ENCODE results near the gene AP3B1.

AP3B1 gene

DNA sequence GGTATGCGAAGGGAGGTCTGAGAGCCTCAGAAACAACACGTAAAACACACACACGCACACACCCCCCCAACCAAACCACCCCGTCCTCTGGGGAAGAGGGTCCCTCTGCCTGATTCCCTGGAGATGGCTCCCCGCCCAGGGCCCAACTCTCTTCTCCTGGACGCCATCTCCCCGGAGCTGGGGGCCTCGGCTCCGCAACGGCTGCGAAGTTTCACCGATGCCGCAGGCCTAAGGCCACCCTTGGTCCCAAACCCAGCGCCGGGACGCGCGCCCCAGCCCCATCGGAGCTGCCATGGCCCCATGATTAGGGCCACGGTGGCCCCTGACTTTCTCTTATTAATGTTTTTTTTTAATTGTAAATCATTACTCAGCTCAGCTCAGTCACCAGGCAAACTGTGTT, 337.0 kb downstream of the AP3B1 start:
- peaks cover 15% of the 10 kb centered on the region for H3K4me1 ChIP-seq
- TF ChIP-seq, protein P1, sequence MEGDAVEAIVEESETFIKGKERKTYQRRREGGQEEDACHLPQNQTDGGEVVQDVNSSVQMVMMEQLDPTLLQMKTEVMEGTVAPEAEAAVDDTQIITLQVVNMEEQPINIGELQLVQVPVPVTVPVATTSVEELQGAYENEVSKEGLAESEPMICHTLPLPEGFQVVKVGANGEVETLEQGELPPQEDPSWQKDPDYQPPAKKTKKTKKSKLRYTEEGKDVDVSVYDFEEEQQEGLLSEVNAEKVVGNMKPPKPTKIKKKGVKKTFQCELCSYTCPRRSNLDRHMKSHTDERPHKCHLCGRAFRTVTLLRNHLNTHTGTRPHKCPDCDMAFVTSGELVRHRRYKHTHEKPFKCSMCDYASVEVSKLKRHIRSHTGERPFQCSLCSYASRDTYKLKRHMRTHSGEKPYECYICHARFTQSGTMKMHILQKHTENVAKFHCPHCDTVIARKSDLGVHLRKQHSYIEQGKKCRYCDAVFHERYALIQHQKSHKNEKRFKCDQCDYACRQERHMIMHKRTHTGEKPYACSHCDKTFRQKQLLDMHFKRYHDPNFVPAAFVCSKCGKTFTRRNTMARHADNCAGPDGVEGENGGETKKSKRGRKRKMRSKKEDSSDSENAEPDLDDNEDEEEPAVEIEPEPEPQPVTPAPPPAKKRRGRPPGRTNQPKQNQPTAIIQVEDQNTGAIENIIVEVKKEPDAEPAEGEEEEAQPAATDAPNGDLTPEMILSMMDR (IDR thresholded peaks at IDR 0.05) = no peak
- no peak overlapping the region for H3K4me2 ChIP-seq (ENCODE audit: low read length)
- no peaks in the 10 kb centered on the region for H3K36me3 ChIP-seq (ENCODE audit: control insufficient read depth, insufficient read depth, low read length)
- H3K27ac ChIP-seq = no peak overlapping the region
- H3K79me2 ChIP-seq = no peaks in the 10 kb centered on the region
- H3K9ac ChIP-seq = no peak overlapping the region
- no peak overlapping the region for H3K4me3 ChIP-seq (ENCODE audit: low read depth, low read length)
- no peaks in the 10 kb centered on the region for H3K9me3 ChIP-seq (ENCODE audit: control insufficient read depth, low read length)
- H2AFZ ChIP-seq = no peak overlapping the region
- no peaks in the 10 kb centered on the region for H3K27me3 ChIP-seq (ENCODE audit: control insufficient read depth, insufficient read depth, low read length)

DNA sequence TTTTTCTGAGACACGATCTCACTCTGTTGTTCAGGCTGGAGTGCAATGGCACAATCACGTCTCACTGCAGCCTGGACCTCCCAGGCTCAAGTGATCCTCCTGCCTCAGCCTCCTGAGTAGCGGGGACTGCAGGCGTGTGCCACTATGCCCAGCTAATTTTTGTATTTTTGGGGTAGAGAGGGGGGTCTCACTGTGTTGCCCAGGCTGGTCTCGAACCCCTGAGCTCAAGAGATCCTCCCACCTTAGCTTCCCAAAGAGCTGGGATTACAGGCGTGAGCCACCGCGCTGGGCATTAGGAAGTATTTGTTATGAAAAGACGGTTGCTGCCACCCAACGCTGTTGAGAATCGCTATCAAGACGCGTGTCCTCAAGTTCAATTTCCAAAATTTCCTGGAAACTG, 337.4 kb downstream of the AP3B1 start:
- Histone ChIP-seq H3K27me3 (ENCODE audit: control insufficient read depth, insufficient read depth, low read length) (no peaks in the 10 kb centered on the region), H3K36me3 (ENCODE audit: control insufficient read depth, insufficient read depth, low read length) (no peaks in the 10 kb centered on the region), H3K9me3 (ENCODE audit: control insufficient read depth, low read length) (no peaks in the 10 kb centered on the region), H3K27ac (no peak overlapping the region), H3K4me2 (ENCODE audit: low read length) (no peak overlapping the region), H3K79me2 (no peaks in the 10 kb centered on the region), H3K9ac (no peak overlapping the region), H2AFZ (no peak overlapping the region), H3K4me1 (peaks cover 15% of the 10 kb centered on the region), H3K4me3 (ENCODE audit: low read depth, low read length) (no peak overlapping the region)
- TF ChIP-seq, protein P1 (IDR thresholded peaks at IDR 0.05) = no peak

DNA sequence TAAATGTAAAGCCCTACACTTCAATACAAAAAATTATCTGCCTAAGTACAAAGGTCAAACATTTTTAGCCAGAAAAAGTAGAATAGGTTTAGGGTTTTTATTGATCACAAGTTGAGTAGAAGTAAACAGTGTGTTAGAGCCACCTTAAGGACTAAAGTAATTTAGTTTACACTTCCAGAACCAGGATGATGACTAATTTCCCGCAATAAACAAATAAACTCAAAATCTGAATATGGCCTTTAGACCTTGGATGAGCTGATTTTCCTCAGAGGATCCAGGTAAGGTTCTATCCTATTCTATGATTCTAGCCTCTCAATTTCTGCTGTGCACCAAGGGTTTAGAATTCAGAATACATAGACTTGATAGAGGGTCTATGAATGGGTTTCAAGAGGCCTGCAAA, 338.9 kb downstream of the AP3B1 start:
- H3K27ac ChIP-seq = no peak overlapping the region
- TF ChIP-seq, protein P1 (IDR thresholded peaks at IDR 0.05) = no peak
- H3K9ac ChIP-seq = no peak overlapping the region
- H2AFZ ChIP-seq = no peak overlapping the region
- H3K4me1 ChIP-seq = peaks cover 11% of the 10 kb centered on the region
- H3K4me2 ChIP-seq (ENCODE audit: low read length) = no peak overlapping the region
- H3K9me3 ChIP-seq (ENCODE audit: control insufficient read depth, low read length) = no peaks in the 10 kb centered on the region
- H3K36me3 ChIP-seq (ENCODE audit: control insufficient read depth, insufficient read depth, low read length) = no peaks in the 10 kb centered on the region
- no peaks in the 10 kb centered on the region for H3K79me2 ChIP-seq
- no peaks in the 10 kb centered on the region for H3K27me3 ChIP-seq (ENCODE audit: control insufficient read depth, insufficient read depth, low read length)
- no peak overlapping the region for H3K4me3 ChIP-seq (ENCODE audit: low read depth, low read length)

DNA sequence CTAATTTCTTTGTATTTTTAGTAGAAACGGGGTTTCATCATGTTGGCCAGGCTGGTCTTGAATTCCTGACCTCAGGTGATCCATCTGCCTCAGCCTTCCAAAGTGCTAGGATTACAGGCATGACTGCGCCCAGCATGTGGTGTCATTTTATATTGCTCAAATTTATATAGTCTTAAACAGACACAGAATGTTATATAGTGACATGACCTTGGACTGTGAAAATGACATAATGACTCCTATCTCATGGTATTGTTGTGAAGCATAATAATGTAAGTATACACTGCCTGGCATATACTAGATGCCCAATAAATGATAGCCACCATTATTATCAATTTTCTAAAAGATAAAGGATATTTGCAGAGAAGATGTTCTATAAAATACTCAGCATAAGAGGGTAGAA, 341.1 kb downstream of the AP3B1 start:
- no peaks in the 10 kb centered on the region for H3K9me3 ChIP-seq (ENCODE audit: control insufficient read depth, low read length)
- no peak overlapping the region for H3K9ac ChIP-seq
- H3K27me3 ChIP-seq (ENCODE audit: control insufficient read depth, insufficient read depth, low read length) = no peaks in the 10 kb centered on the region
- H3K36me3 ChIP-seq (ENCODE audit: control insufficient read depth, insufficient read depth, low read length) = no peaks in the 10 kb centered on the region
- H3K4me1 ChIP-seq = no peaks in the 10 kb centered on the region
- no peaks in the 10 kb centered on the region for H3K79me2 ChIP-seq
- no peak overlapping the region for H3K4me2 ChIP-seq (ENCODE audit: low read length)
- no peak overlapping the region for H3K4me3 ChIP-seq (ENCODE audit: low read depth, low read length)
- H3K27ac ChIP-seq = no peak overlapping the region
- TF ChIP-seq, protein P1 (IDR thresholded peaks at IDR 0.05) = no peak
- no peak overlapping the region for H2AFZ ChIP-seq

DNA sequence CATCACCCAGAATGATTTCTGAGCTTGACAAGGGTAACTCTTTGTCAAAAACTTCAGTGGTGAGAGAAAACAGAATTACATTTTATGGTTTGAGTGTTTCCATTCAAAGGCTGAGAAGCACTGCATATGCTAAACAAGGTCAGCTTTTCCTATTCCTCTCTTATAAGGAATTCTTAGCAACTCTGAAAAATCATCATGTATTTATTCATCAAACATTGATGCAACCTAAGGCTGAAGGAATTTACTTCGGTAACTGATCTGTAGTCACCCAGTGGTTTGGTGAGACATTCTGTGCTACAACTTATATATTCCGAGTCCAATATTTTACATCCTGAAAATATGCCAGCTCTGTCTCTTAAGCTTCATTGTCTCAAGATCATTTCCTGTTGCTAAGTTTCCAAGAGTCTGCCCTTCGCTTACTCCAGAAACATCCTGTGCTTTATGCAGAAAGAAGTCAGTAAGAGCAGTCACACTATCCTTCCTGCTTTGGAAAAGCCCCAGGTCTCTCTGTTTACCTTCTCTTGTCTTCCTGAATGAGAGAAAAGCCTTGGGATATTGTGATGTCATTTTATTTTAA, 341.8 kb downstream of the AP3B1 start:
- Histone ChIP-seq H3K4me2 (ENCODE audit: low read length) (no peak overlapping the region), H3K4me1 (no peaks in the 10 kb centered on the region), H3K4me3 (ENCODE audit: low read depth, low read length) (no peak overlapping the region), H3K27me3 (ENCODE audit: control insufficient read depth, insufficient read depth, low read length) (no peaks in the 10 kb centered on the region), H3K27ac (no peak overlapping the region), H3K36me3 (ENCODE audit: control insufficient read depth, insufficient read depth, low read length) (no peaks in the 10 kb centered on the region), H3K79me2 (no peaks in the 10 kb centered on the region), H2AFZ (no peak overlapping the region), H3K9ac (no peak overlapping the region), H3K9me3 (ENCODE audit: control insufficient read depth, low read length) (no peaks in the 10 kb centered on the region)
- TF ChIP-seq, protein P1 (IDR thresholded peaks at IDR 0.05) = no peak

Measured in parathyroid adenoma (tissue), 2 donors.